ENCODE data around the gene RASA4B.

RASA4B gene

GRCh38 chr7:102445674-102446071, 71.9 kb downstream of the RASA4B start:
- Histone ChIP-seq H3K4me3 (ENCODE audit: insufficient read depth, low read length, poor library complexity, severe bottlenecking) (peak overlapping the region; percentile 6), H3K27ac (ENCODE audit: low read depth, low read length) (peak overlapping the region; percentile 97), H3K9me2 (replicated peaks; ENCODE audit: insufficient read depth, low read length) (no peaks in the 10 kb centered on the region), H3K36me3 (ENCODE audit: low read length) (peaks cover 15% of the 10 kb centered on the region; the same call in 1 of the 2 replicates), H3K27me3 (ENCODE audit: low read length) (no peaks in the 10 kb centered on the region), H3K9me3 (ENCODE audit: insufficient read depth, low read length) (no peaks in the 10 kb centered on the region), H3K4me2 (ENCODE audit: low read depth, low read length, poor library complexity, severe bottlenecking) (peak overlapping the region; percentile 54), H2AFZ (ENCODE audit: low read depth, low read length, severe bottlenecking) (no peak overlapping the region), H3K79me2 (ENCODE audit: insufficient read depth, low read length) (no peaks in the 10 kb centered on the region; the same call in 1 of the 2 replicates), H3F3A (ENCODE audit: insufficient read depth) (peaks cover 54% of the 10 kb centered on the region), H3K9ac (ENCODE audit: low read length) (peak overlapping the region; percentile 44), H4K20me1 (ENCODE audit: low read depth, low read length) (no peaks in the 10 kb centered on the region)
- TF ChIP-seq EZH2phosphoT487 (conservative IDR thresholded peaks at IDR 0.05; ENCODE audit: low read length) (no peak), CTCF (IDR thresholded peaks at IDR 0.05; ENCODE audit: insufficient read depth, low read length, poor library complexity, severe bottlenecking) (no peak)

DNA sequence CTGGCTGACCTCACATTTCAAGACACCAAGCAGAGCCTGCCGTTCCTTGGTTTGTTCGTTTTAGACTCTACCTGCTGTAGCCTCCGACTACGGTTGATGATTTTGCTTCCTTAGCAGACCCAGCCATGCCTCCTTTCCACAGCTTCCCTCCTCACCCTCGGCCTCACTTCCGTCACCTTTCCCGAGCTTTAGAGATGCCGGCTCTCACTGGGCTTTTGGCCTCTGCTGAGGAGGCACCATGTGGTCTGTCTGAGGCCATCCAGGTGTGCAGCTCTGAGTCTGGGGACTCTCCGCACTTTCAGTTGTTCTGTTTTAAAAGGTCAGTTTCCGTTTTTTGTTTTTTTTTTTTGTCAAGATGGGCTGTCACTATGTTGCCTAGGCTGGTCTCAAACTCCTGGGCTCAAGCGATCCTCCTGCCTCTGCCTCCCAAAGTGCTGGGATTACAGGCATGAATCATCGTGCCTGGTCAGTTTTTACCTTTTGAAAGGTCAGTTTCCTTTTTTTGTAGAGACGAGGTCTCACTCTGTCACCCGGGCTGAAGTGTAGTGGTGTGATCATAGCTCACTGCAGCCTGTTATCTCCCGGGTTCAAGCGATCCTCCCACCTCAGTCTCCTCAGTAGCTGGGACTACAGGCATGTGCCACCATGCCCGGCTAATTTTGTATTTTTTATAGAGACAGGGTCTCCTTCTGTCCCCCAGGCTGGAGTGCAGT, 72.5 kb downstream of the RASA4B start:
- H3K79me2 ChIP-seq (ENCODE audit: insufficient read depth, low read length): no peaks in the 10 kb centered on the region; the same call in 1 of the 2 replicates
- no peaks in the 10 kb centered on the region for H3K27me3 ChIP-seq (ENCODE audit: low read length)
- TF ChIP-seq EZH2phosphoT487 (conservative IDR thresholded peaks at IDR 0.05; ENCODE audit: low read length) (no peak), CTCF (IDR thresholded peaks at IDR 0.05; ENCODE audit: insufficient read depth, low read length, poor library complexity, severe bottlenecking) (no peak)
- H3K4me3 ChIP-seq (ENCODE audit: insufficient read depth, low read length, poor library complexity, severe bottlenecking): peak overlapping the region; percentile 23
- peaks cover 60% of the 10 kb centered on the region for H3F3A ChIP-seq (ENCODE audit: insufficient read depth)
- H3K36me3 ChIP-seq (ENCODE audit: low read length): peaks cover 15% of the 10 kb centered on the region; the same call in 1 of the 2 replicates
- H3K27ac ChIP-seq (ENCODE audit: low read depth, low read length): peak overlapping the region; percentile 97
- H2AFZ ChIP-seq (ENCODE audit: low read depth, low read length, severe bottlenecking): no peak overlapping the region
- peak overlapping the region; percentile 44 for H3K9ac ChIP-seq (ENCODE audit: low read length)
- no peaks in the 10 kb centered on the region for H3K9me3 ChIP-seq (ENCODE audit: insufficient read depth, low read length)
- no peaks in the 10 kb centered on the region for H4K20me1 ChIP-seq (ENCODE audit: low read depth, low read length)
- no peaks in the 10 kb centered on the region for H3K9me2 ChIP-seq (replicated peaks; ENCODE audit: insufficient read depth, low read length)
- peak overlapping the region; percentile 54 for H3K4me2 ChIP-seq (ENCODE audit: low read depth, low read length, poor library complexity, severe bottlenecking)

DNA sequence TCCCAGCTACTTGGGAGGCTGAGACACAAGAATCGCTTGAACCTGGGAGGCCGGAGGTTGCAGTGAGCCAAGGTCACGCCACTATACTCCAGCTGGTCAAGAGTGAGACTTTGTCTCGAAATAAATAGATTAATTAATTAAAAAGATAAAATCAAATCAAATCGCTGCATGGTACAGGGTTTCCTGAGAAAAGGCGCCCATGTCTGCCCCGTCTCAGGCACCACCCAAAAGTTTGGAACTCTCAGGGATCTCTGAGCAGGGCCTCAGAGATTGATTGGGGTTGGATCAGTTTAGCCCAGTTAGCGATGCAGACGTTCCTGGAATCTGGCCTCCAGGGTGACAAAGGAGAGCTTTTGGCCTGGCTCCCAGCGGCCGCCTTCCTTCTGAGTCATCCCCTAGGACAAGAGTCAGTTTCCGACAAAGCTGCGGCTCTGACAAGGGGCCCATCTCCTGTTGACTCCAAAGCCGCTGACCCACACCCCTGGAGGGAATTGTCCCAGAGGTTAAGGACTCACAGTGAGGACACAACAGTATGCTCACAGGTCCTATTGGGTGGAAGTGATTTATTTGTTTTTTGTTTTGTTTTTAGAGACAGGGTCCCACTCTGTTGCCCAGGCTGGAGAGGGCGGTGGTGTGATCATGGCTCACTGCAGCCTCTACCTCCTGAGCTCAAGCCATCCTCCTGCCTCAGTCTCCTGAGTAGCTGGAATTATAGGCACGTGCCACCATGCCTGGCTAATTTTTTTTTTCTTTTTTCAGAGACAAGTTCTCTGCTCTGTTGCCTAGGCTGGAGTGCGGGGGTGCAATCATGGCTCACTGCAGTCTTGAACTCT, 77.4 kb downstream of the RASA4B start:
- no peaks in the 10 kb centered on the region for H3K9me2 ChIP-seq (replicated peaks; ENCODE audit: insufficient read depth, low read length)
- H3K9me3 ChIP-seq (ENCODE audit: insufficient read depth, low read length): no peaks in the 10 kb centered on the region
- H3K4me3 ChIP-seq (ENCODE audit: insufficient read depth, low read length, poor library complexity, severe bottlenecking): no peak overlapping the region
- H3K4me2 ChIP-seq (ENCODE audit: low read depth, low read length, poor library complexity, severe bottlenecking): peak overlapping the region; percentile 42
- H3K9ac ChIP-seq (ENCODE audit: low read length): no peak overlapping the region
- H3K36me3 ChIP-seq (ENCODE audit: low read length): 0 out of 2 replicates have a peak, but pooled peaks cover 9% of the 10 kb centered on the region
- H4K20me1 ChIP-seq (ENCODE audit: low read depth, low read length): no peaks in the 10 kb centered on the region
- peaks cover 58% of the 10 kb centered on the region for H3F3A ChIP-seq (ENCODE audit: insufficient read depth)
- H3K79me2 ChIP-seq (ENCODE audit: insufficient read depth, low read length): peaks cover 15% of the 10 kb centered on the region
- peak overlapping the region; percentile 97 for H3K27ac ChIP-seq (ENCODE audit: low read depth, low read length)
- no peak overlapping the region for H2AFZ ChIP-seq (ENCODE audit: low read depth, low read length, severe bottlenecking)
- no peaks in the 10 kb centered on the region for H3K27me3 ChIP-seq (ENCODE audit: low read length)
- no peak for TF ChIP-seq CTCF (IDR thresholded peaks at IDR 0.05; ENCODE audit: insufficient read depth, low read length, poor library complexity, severe bottlenecking)
- no peak for TF ChIP-seq EZH2phosphoT487 (conservative IDR thresholded peaks at IDR 0.05; ENCODE audit: low read length)

All from SU-DHL-6 (cell line).